ENCODE data around the gene POC1A.

GRCh38 chr3:52031896-52032295 is 122.3 kb downstream of the POC1A start:
- TF ChIP-seq CTCF (IDR thresholded peaks at IDR 0.05): no peak
- no peak for TF ChIP-seq TCF7L2 (IDR thresholded peaks at IDR 0.05; ENCODE audit: low read depth, low read length)
- no peak for TF ChIP-seq POLR2AphosphoS5 (IDR thresholded peaks at IDR 0.05; ENCODE audit: low read depth, low read length)

Measured in Panc1 (cell line).